SK-N-MC (cell line): ENCODE data around the gene CELF3.

Experiments used
- EZH2 ChIP-seq: fragments of 200-600 bp; sonication (generic); IDR thresholded peaks from one replicate; pipeline ENCODE4 v1.6.1; 2017; ENCODE audit warnings: antibody characterized with exemption
- FOXP2 ChIP-seq: optimal IDR thresholded peaks from 2 replicates; pipeline ENCODE3; 2011; ENCODE audit warnings: mild to moderate bottlenecking, moderate library complexity; ENCODE audit not compliant: insufficient read depth; ENCODE audit errors: extremely low read length, control extremely low read depth
- POLR2AphosphoS5 ChIP-seq: IDR thresholded peaks from 2 replicates; pipeline ENCODE4 v1.6.1; 2012; ENCODE audit warnings: mild to moderate bottlenecking, low read depth, low read length, borderline replicate concordance

DNA sequence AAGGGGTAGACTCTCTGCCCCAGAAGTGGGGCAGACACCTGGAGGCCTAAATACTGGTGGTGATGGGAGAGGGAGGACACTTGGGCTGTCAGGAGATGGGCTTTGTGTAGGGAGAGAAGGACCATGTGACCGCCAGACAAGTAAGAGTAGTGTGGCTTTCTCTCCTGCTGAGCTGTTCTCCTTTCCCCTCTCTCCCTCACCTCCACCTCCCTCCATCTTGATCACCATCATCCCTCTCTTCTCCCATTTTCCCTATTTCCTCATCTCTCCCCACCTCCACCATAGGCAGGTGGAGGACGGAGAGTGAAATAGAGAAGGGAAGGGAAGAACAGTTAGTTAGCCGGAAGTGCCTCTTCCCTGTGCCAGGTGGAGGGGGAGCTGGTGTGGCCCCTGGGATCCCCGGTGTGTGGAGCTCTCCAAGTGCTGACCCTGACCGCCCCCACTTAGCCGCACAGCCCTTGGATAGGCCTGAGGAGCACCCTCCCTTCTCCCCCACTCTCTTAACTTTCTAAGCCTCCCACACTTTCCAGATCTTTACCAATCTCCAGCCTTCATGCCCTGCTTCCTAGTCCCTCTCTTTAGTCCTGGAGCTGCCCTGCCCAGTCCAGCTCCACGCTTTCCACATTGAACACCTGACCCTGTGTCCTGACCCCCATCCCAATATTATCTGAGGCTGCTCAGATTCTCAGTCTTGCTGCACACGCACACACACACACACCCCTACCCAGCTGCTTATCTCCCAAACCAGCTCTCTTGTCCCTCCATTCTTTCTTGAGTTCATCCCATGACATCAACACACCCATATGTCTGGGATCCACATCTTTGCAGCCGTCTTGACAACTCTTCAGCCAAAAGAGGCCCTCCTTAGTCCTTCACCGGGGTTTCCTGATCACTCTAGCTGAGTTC is 1.5 kb downstream of the CELF3 start:
- TF ChIP-seq POLR2AphosphoS5 (no peak), EZH2 (no peak), FOXP2 (no peak)
